Astrocyte (in vitro differentiated cells and primary cell): ENCODE data around the gene GIT2. TPM values are rescaled to one million over a fixed set of nuclear protein-coding genes. Genes with fewer than 3 reads are reported as not detected.

Experiments used
- DNase-seq: peaks from one replicate; pipeline ENCODE4 v3.0.0-alpha.2; 2010; ENCODE audit warnings: low read depth
- FAIRE-seq: peaks from 2 replicates; lab custom pipeline; 2011; peaks lifted over from hg19 to GRCh38; lab: Jason Lieb, UNC
- H2AFZ ChIP-seq: 2 replicates; pipeline ENCODE4 v1.6.0; 2012; ENCODE audit warnings: low read depth, low read length, inconsistent platforms
- H3K27ac ChIP-seq: 2 replicates; pipeline ENCODE4 v1.5.1; 2011; ENCODE audit warnings: low read depth, low read length, inconsistent platforms
- H3K27me3 ChIP-seq: 2 replicates; pipeline ENCODE4 v1.6.0; 2011; ENCODE audit warnings: low read length, inconsistent platforms; ENCODE audit not compliant: insufficient read depth
- H3K36me3 ChIP-seq: 2 replicates; pipeline ENCODE4 v1.5.1; 2011; ENCODE audit warnings: low read length, inconsistent platforms; ENCODE audit not compliant: insufficient read depth
- H3K4me1 ChIP-seq: 2 replicates; pipeline ENCODE4 v1.5.1; 2011; ENCODE audit warnings: low read length, inconsistent platforms; ENCODE audit not compliant: insufficient read depth
- H3K4me2 ChIP-seq: 2 replicates; pipeline ENCODE4 v1.6.0; 2012; ENCODE audit warnings: low read length, inconsistent platforms
- H3K4me3 ChIP-seq: 2 replicates; pipeline ENCODE4 v1.5.1; 2011; ENCODE audit warnings: low read depth, mild to moderate bottlenecking, low read length, inconsistent platforms; ENCODE audit not compliant: insufficient read depth
- H3K79me2 ChIP-seq: 2 replicates; pipeline ENCODE4 v1.6.0; 2012; ENCODE audit warnings: mild to moderate bottlenecking, low read length, inconsistent platforms; ENCODE audit not compliant: insufficient read depth
- H3K9ac ChIP-seq: 2 replicates; pipeline ENCODE4 v1.6.0; 2012; ENCODE audit warnings: mild to moderate bottlenecking, low read length, inconsistent platforms
- H3K9me3 ChIP-seq: 2 replicates; pipeline ENCODE4 v1.5.1; 2012; ENCODE audit warnings: low read depth, mild to moderate bottlenecking, low read length, inconsistent platforms; ENCODE audit not compliant: insufficient read depth
- H4K20me1 ChIP-seq: 2 replicates; pipeline ENCODE4 v1.6.0; 2012; ENCODE audit warnings: low read length, inconsistent platforms; ENCODE audit not compliant: insufficient read depth
- H3K27ac Mint-ChIP-seq: one replicate; pipeline ENCODE4 v1.8.0; 2021; ENCODE audit warnings: mild to moderate bottlenecking, mixed read lengths; ENCODE audit not compliant: unreplicated experiment
- H3K27me3 Mint-ChIP-seq: one replicate; pipeline ENCODE4 v1.8.0; 2021; ENCODE audit warnings: low read depth, mixed read lengths; ENCODE audit not compliant: unreplicated experiment
- H3K36me3 Mint-ChIP-seq: one replicate; pipeline ENCODE4 v1.8.0; 2021; ENCODE audit warnings: low read depth, mixed read lengths; ENCODE audit not compliant: unreplicated experiment
- H3K4me1 Mint-ChIP-seq: one replicate; pipeline ENCODE4 v1.8.0; 2021; ENCODE audit warnings: low read depth, mixed read lengths; ENCODE audit not compliant: unreplicated experiment
- H3K4me3 Mint-ChIP-seq: one replicate; pipeline ENCODE4 v1.8.0; 2021; ENCODE audit warnings: mild to moderate bottlenecking, moderate library complexity, mixed read lengths; ENCODE audit not compliant: unreplicated experiment
- H3K9me3 Mint-ChIP-seq: one replicate; pipeline ENCODE4 v1.8.0; 2021; ENCODE audit warnings: mild to moderate bottlenecking, mixed read lengths; ENCODE audit not compliant: unreplicated experiment
- CTCF ChIP-seq: IDR thresholded peaks from 2 replicates; pipeline ENCODE4 v1.5.1; 2011; ENCODE audit warnings: low read depth, mild to moderate bottlenecking, inconsistent platforms, low read length, moderate library complexity; ENCODE audit not compliant: insufficient read depth
- EZH2 ChIP-seq: IDR thresholded peaks from 2 replicates; pipeline ENCODE4 v1.6.1; 2012; ENCODE audit warnings: mild to moderate bottlenecking, low read length, inconsistent platforms; ENCODE audit not compliant: insufficient read depth
- total RNA-seq: library from RNA; stranded (reverse); gene quantifications from 2 replicates; pipeline ENCODE4 v1.2.1, GENCODE V29; 2021

The GIT2 gene
- total RNA-seq, 1 donor from 2014 or later = 33.4 TPM

DNA sequence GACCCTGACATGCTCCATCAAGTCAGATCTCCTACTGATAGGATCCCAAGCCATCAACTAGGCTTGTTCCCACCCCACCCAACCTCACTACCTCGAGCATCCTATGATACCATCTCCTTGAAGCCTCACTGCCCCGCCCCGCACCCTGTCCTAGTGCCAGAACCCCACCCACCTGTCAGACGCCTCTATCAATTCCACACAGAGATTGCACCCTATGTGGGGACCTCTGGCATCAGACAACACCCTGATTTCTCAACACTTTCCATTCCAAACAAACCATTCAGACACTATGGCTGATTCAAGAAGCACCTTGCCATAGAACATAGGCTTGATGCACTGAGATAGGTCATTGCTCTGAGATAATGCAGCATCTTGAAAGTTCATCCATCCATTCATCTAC is 112.7 kb downstream of the GIT2 start:
- Histone ChIP-seq H3K9me3 (no peaks in the 10 kb centered on the region), H3K27me3 (no peaks in the 10 kb centered on the region), H2AFZ (no peak overlapping the region), H3K27ac (no peak overlapping the region), H3K4me2 (no peak overlapping the region), H3K4me3 (no peak overlapping the region), H3K36me3 (no peaks in the 10 kb centered on the region), H4K20me1 (peaks cover 8% of the 10 kb centered on the region), H3K4me1 (peaks cover 24% of the 10 kb centered on the region), H3K79me2 (peaks cover 16% of the 10 kb centered on the region), H3K9ac (no peak overlapping the region)
- peak overlapping the region; percentile 60 for H3K4me3 Mint-ChIP-seq
- no peaks in the 10 kb centered on the region for H3K9me3 Mint-ChIP-seq
- FAIRE-seq = no peak
- peaks cover 7% of the 10 kb centered on the region for H3K27me3 Mint-ChIP-seq
- H3K36me3 Mint-ChIP-seq = no peaks in the 10 kb centered on the region
- no peak for DNase-seq
- no peak overlapping the region for H3K27ac Mint-ChIP-seq
- peaks cover 7% of the 10 kb centered on the region for H3K4me1 Mint-ChIP-seq
- no peak for TF ChIP-seq CTCF
- TF ChIP-seq EZH2 = no peak

- no peak for DNase-seq
- H3K27me3 Mint-ChIP-seq = peaks cover 7% of the 10 kb centered on the region
- H3K36me3 Mint-ChIP-seq = no peaks in the 10 kb centered on the region
- Histone ChIP-seq H3K9me3 (no peaks in the 10 kb centered on the region), H3K9ac (no peak overlapping the region), H3K79me2 (peaks cover 33% of the 10 kb centered on the region), H3K36me3 (no peaks in the 10 kb centered on the region), H2AFZ (no peak overlapping the region), H4K20me1 (peaks cover 25% of the 10 kb centered on the region), H3K4me1 (peaks cover 16% of the 10 kb centered on the region), H3K27me3 (no peaks in the 10 kb centered on the region), H3K27ac (no peak overlapping the region), H3K4me3 (no peak overlapping the region), H3K4me2 (no peak overlapping the region)
- H3K4me1 Mint-ChIP-seq = peaks cover 12% of the 10 kb centered on the region
- H3K27ac Mint-ChIP-seq = no peak overlapping the region
- no peak overlapping the region for H3K4me3 Mint-ChIP-seq
- no peak for FAIRE-seq
- H3K9me3 Mint-ChIP-seq = no peaks in the 10 kb centered on the region
- TF ChIP-seq EZH2 (no peak), CTCF (no peak)
Observed at GRCh38 chr12:109881752-109882151, 114.4 kb downstream of the GIT2 start.

DNA sequence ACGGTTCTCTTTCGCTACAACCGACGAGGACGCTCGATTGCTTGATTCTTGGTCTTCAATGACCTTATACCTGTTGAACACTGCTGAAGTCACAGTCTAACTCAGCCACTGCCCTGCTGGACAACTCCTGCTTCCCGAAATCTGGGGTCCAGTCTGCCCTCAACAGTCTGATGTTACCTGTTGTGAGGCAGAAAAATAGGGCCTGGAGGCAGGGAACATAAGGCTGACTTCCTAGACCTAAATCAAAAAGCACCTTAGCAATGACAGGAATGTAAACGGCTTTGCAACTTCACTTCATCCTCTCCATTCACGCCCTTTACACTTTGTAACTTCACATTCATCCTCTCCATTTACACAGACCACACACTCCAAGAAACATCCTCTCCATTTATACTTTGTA is 115.2 kb downstream of the GIT2 start:
- no peaks in the 10 kb centered on the region for H3K9me3 Mint-ChIP-seq
- no peak for DNase-seq
- no peaks in the 10 kb centered on the region for H3K36me3 Mint-ChIP-seq
- Histone ChIP-seq H3K27ac (no peak overlapping the region), H3K79me2 (peaks cover 41% of the 10 kb centered on the region), H3K36me3 (no peaks in the 10 kb centered on the region), H4K20me1 (peaks cover 32% of the 10 kb centered on the region), H3K27me3 (no peaks in the 10 kb centered on the region), H3K9ac (peak overlapping the region; percentile 71), H3K4me3 (peak overlapping the region; percentile 66), H3K4me2 (peak overlapping the region; percentile 100), H3K9me3 (no peaks in the 10 kb centered on the region), H3K4me1 (peaks cover 16% of the 10 kb centered on the region), H2AFZ (peak overlapping the region; percentile 87)
- peaks cover 7% of the 10 kb centered on the region for H3K27me3 Mint-ChIP-seq
- no peak for FAIRE-seq
- H3K27ac Mint-ChIP-seq = peak overlapping the region; percentile 84
- peaks cover 12% of the 10 kb centered on the region for H3K4me1 Mint-ChIP-seq
- peak overlapping the region; percentile 91 for H3K4me3 Mint-ChIP-seq
- no peak for TF ChIP-seq CTCF
- no peak for TF ChIP-seq EZH2
